ENCODE data around the gene ARFGAP3.

GRCh38 chr22:42857845-42858481 lies 890 bp upstream of the ARFGAP3 start:
- TF ChIP-seq POLR2A (IDR thresholded peaks at IDR 0.05) (no peak), CTCF (IDR thresholded peaks at IDR 0.05) (no peak)

Data from tibial nerve (tissue), 3 donors.